Stimulated activated CD4-positive, alpha-beta T cell treated with anti-CD3 and anti-CD28 coated beads, Interleukin-2, amount 100 ng/mL, for 24 hours (primary cell): ENCODE results near the gene FNDC10.

Source experiments
- DNase-seq, 2 donors: peaks; one replicate each; pipeline ENCODE4 v3.0.0-alpha.2; 2020

The FNDC10 gene

DNA sequence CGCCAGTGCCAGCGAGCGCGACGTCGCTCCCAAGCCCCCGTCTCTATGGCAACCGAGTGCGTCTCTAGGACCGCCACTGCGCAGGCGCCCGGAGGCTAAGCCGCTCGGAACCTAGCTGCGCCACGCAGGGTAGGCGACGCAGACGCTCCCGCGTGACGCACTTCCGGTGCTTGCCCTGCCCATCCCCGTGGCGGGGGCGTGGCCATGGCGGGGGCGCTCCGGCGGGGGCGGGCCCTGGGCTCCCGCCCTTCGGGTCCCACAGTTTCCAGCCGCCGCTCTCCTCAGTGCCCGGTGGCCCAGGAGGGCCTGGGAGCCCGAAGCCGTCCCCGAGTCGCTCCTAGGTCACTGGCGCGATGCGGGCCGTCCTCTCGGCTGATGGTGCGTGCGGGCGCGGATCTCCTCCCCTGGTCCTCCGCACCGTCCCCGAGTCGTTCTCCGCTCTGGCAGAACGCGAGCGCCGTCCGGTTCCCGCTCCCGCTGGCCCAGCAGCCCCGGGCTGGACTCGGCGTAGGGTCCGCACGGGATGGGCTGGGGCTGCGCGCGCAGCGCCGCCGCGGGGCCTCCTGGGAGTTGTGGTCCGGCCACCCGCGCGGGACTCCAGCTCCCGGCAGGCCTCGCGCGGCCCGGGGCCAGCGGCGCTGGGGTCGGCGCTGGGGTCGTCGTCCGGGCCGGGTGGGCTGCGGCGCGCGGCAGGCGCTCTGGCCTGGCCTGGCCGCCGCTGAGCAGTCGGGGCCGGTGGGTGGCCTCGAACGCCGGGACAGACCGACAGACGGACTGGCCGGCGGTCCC is 15.5 kb upstream of the FNDC10 start, which contains the start of gene MIB2:
Gene MIB2 (plus strand): TSS at position 245 of the 789 bp plus-strand sequence. CDS start 7,953 bp downstream, outside the sequence.
- DNase-seq = peak; percentile 96 to 97

DNA sequence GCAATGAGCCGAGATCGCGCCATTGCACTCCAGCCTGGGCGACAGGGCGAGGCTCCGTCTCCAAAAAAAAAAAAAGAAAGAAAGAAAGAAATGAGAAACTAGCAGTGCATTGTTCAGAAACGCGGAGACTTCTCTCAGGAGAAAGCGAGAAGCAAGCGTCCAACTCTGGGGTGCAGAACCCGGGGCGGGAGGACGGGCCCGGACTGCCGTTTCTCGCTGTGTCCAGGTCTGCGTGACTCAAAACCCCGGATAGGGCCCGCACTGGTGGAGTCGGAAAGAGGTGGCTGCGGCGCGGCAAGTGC is 15.0 kb upstream of the FNDC10 start:
- DNase-seq = no peak

DNA sequence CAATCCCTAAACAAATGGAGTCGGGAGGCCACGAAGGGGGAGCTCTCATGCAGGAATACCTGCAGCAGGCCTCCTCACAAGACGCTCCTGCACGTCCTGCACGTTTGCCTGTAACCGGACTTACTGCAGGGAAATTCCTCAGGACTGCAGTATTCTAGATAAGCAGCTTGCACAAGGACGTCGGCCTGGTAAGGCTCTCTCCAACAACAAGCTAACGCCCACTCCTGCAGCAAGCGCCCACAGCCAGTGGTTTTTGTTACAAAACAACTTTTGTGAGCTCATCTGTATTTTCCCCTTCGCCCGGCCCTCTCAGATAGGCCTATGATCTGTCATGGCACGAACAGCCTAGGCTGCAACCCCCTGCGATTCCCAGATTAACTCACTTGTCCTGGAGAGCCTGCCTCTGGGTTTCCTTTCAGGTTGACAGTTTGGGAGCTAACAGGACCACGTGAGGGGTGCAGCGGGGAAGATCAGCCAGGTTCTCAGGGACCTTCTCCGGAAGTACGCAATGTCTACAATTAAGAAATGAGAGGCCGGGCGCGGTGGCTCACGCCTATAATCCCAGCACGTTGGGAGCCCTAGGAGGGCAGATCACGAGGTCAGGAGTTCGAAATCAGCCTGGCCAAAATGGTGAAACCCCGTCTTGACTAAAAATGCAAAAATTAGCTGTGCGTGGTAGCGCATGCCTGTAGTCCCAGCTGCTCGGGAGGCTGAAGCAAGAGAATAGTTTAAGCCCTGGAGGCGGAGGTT is 14.4 kb upstream of the FNDC10 start:
- DNase-seq = peak; percentile 56 to 69

DNA sequence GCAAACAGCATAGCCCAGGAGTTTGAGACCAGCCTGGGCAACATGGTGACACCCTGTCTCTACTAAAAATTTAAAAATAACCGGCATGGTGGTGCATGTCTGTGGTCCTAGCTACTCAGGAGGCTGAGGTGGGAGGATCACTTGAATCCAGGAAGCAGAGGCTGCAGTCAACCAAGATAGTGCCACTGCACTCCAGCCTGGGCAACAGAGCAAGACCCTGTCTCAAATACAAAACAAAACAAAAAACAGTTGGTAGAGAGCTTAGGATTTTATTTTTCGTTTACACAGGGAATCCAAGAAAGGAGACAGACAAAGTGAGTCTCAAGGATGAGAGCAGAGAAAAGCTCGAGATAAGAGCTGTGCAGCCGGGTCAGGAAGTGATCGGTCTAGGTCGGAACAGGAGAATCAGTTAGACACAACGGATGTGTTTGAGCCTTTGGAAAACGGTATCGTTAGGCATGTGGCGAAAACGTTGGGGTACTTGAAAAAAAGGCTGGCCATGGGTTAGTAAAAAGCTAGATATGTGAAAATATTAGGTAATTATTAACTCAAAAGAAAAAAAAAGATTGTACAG is 13.7 kb upstream of the FNDC10 start:
- no peak for DNase-seq

DNA sequence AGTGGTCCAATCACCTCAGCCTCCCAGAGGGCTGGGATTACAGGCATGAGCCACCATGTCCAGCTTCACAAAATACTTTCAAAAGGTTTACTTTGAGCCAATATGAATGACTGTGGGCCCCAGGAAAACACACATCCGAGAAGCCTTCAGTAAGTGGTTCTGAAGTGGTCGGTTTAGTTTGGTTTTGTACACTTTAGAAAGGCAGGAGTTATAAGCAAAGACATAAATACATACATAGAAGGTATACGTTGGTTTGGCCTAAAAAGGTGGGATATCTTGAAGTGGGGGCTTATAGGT is 12.1 kb upstream of the FNDC10 start:
- DNase-seq = no peak

DNA sequence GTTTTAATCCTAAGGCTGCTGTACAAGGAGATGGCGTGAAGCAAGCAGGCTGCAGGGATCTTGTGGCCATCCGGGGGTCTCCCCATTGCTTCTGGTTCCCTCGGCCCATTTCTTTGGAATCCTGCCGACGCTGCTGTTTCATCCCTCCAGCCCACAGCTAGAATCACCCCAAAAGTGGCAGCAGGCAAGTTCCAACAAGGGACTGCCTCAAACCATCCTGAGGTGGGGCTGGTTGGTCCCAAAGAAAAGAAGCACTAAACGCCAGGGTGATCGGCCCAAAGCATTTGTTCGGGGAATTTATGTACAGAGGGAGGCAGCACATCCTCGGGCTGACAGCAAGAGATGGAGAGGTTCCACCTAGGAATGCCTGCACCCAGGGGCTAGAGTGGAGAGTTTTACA is 10.9 kb upstream of the FNDC10 start:
- DNase-seq = no peak

DNA sequence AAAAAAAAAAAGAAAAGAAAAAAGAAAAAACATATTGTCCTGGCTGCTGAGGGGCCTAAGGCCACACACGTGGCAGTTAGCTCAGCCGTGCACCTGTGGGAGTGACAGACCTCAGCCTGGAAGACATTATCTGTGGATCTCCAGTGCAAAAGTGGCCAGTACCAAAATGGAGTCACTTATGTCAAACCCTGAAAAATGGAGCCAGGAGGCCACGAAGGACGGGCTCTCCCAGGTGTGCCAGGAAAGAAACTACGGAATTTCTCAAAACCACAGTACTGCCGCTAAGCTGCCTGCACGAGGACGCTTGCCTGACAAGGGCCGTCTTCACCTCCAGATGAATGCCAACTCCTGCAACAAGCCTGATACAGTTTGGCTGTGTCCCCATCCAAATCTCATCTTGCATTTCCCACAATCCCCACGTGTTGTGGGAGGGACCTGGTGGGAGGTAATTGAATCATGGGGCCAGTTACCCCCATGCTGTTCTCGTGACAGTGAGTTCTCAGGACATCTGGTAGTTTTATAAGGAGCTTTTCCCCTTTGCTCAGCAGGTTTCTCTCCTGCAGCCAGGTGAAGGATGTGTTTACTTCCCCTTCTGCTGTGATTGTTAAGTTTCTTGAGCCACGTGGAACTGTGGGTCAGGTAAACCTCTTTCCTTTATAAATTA is 10.0 kb upstream of the FNDC10 start:
- DNase-seq = no peak

DNA sequence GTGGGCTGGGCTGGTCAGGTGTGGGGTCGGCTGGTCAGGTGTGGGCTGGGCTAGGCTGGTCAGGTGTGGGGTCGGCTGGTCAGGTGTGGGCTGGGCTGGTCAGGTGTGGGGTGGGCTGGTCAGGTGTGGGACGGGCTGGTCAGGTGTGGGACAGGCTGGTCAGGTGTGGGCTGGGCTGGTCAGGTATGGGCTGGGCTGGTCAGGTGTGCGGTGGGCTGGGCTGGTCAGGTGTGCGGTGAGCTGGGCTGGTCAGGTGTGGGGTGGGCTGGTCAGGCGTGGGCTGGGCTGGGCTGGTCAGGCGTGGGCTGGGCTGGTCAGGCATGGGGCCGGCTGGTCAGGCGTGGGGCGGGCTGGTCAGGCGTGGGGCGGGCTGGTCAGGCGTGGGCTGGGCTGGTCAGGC is 6.3 kb upstream of the FNDC10 start:
- no peak for DNase-seq

DNA sequence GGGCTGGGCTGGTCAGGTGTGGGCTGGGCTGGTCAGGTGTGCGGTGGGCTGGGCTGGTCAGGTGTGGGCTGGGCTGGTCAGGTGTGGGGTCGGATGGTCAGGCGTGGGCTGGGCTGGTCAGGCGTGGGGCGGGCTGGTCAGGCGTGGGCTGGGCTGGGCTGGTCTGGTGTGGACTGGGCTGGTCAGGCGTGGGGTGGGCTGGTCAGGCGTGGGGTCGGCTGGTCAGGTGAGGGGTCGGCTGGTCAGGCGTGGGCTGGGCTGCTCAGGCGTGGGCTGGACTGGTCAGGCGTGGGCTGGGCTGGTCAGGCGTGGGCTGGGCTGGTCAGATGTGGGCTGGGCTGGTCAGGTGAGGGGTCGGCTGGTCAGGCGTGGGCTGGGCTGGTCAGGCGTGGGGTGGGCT is 5.8 kb upstream of the FNDC10 start:
- no peak for DNase-seq

DNA sequence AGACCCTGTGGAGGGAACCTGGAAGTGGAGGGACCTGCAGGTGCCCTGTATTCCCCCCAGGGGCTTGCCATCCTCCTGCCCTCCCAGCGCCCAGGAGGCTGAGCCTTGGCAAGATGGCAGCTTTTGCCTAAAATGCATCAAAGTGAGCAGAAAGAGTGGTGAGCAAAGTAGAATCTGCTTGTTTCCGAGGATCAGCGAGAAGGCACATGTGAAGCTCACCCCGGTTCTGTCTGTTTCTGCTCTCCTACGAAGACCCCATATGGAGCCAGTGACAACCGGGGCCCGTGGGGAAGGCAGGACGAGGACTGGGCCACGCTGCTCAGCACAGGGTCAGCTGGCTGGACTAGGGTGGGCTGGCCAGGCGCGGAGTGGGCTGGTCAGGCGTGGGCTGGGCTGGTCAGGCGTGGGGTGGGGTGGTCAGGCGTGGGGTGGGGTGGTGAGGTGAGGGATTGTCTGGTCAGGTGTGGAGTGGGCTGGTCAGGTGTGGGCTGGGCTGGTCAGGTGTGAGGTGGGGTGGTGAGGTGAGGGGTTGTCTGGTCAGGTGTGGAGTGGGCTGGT is 5.2 kb upstream of the FNDC10 start:
- DNase-seq = no peak

DNA sequence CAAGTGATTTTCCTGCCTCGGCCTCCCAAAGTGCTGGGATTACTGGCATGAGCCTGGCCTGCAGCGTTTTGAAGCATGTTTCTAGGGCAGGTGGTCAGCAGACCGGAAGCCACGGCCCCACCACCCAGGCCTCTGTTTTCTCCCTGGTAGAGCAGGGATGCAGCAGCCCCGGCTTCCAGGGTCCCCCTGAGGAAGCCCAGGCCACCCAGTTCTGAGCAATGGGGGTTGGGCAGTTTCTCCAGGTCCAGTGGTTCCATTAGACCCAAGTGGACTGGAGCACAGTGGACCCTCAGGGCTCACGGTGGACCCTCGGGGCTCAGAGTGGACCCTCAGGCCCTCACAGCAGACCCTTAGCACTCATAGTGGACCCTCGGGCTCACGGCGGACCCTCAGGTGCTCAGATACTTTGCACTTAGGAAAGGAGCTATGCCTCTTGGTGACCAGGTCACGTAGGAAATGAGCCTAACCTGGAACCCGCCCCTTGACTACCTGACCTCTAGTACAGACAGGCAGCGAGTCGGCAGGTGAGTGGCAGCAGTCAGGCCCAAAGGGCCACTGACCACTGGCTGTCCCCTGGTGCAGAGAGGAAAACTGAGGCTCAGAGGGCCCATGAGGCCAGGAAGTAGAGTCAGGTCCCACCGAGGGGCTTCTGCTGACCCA is 4.6 kb upstream of the FNDC10 start:
- DNase-seq = no peak

DNA sequence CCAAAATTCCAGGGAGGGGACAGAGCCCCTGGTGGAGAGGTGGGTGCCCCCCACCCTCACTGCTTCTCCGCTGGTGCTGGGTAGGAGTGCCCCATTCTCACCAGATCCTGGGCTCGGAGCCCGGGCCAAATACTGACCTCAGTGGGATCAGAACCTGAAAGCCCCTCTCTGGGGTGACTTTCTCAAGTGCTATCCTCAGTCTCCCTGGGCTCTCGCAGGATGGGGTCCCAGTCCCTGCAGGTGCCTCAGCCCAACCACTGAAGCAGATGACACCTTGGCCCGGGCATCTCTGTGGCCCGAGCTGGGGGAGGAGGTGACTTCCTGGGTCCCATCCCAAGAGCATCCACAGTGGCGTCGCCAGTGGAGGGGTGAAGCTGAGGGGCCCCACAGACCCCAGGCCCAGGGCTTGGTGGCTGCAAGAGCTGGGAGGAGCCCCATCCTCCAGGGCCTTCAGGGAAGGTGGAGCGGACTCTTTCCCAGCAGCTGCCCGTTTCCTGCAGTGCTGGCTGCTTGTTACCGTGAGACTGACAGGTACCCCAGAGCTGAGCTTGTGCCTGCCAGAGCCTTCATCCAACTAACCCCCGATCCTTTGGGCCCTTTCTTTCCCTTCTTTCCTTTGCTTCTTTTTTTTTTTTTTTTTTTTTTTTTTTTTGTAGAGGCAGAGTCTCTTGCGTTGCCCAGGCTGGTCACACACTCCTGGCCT is 3.9 kb upstream of the FNDC10 start:
- no peak for DNase-seq

DNA sequence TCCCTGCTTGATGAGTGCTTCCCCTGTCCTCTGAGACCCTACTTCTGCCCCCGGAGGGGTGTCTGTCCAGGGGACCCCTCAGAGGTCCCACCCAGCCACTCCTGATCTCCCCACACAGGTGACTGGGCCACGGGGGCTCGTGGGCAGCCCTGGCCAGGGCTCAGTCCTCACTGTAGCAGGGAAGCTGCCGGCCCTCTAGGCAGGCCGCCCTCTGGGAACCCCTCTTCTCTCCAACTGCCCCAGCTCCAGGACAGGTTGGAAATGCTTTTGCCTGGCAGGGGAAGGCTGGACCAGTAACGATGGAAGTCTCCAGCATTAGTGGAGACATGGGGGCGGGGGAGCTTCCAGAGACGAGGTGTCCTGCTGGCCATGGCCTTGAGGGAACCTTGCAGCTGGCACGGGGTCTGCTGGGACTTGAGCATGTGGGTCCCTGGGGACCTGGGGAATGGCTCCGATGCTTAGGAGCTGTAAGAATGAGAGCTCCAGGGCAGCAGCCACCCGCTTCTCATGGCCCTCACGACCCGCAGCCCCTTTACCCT is 3.1 kb upstream of the FNDC10 start:
- no peak for DNase-seq

DNA sequence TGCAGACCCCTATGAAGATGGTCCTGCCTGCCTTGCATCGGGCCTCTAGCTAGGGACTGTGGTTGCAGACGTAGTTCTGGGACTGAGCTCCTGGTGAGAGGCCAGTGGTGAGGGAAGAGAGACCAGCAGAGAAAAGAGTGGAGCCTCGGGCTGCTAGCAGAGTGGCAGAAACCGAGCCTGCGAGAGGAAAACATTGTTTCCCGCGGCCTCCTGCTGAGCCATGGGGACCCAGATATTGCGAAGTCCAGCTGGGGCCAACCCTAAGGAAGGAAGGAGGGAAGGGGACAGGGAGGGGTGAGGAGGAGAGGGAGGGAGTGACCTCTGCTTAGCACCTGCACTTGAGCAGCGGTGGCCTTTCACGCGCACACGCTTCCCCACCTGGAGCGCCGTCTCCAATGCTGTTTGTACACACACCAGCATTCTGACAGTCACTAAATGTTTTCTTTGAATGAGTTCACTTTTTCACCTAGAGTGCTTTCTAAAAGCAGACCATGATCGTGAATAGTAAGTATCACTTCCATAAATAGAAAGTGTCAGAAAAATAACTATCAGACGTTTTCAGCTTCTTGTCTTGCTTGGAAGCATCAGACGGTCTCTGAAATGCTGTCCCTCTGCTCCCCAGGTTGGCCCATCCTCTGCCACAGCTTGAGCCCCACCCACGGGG is 2.5 kb upstream of the FNDC10 start:
- DNase-seq = no peak

DNA sequence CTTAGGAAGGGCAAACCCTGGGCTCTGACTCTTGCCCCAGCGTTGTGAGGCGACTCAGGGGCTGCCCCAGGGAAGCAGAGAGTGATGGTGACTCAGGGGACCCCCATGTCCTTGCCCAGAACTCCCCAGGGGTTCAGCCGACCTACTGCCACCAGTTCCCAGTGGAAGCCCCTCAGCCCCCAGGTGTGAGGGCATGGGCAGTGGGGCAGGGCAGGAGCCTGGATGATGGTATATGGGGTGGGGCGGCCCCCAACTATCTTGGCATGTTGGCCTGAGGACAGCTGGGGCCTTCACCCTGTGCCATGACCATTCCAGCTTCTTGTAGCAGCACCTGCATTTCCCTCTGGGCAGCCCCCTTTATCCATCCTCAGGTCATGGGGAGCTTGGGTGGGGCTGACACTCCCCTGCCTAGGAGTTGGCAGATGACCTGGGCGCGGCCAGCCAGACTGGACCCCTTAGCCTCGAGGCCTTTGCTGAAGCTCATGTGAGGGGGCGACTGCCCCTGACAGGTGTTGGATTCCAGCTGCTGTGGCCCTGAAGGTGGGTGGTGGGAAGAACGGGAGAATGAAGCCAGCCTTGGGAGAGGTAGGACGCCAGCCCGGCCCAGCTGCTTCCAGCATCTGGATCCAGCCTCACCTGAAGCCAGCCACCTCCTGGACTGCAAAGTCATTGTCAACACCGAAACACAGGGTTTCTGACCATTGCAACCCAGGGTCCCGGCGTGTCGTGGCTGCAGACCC is 1.8 kb upstream of the FNDC10 start:
- no peak for DNase-seq

DNA sequence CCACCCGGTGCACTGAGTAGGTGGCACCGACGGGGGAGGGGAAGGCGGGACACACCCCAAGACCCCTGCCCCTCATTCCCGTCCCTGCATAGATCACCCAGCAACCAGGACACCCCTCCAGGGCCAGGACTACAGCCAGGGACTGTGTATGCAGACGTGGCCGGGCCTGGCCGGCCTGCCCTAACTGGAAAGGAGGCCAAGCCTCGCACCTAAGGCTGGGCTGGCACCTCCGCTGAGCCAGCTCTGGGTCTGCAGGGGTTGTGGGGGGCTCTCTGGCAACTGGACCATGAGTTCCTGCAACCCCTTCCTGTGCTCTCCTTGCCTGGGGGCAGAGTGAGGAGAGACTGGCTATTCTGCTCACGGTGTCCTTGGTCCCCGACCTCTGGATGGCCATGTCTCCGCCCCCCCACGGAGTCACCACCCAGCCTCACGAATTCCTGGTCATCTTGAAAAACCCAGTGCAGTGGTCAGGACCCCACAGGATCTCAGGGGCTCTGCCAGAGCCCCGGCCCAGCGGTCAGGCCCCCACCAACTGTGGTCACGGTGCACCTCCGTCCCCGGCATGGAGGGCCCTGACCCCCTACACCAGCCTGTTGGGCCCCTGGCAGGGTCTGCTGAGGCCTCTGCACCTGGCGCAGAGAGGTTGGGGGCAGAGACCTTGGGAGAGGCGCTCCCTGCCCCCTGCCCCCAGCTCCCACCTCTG is 1.1 kb upstream of the FNDC10 start:
- DNase-seq = no peak

DNA sequence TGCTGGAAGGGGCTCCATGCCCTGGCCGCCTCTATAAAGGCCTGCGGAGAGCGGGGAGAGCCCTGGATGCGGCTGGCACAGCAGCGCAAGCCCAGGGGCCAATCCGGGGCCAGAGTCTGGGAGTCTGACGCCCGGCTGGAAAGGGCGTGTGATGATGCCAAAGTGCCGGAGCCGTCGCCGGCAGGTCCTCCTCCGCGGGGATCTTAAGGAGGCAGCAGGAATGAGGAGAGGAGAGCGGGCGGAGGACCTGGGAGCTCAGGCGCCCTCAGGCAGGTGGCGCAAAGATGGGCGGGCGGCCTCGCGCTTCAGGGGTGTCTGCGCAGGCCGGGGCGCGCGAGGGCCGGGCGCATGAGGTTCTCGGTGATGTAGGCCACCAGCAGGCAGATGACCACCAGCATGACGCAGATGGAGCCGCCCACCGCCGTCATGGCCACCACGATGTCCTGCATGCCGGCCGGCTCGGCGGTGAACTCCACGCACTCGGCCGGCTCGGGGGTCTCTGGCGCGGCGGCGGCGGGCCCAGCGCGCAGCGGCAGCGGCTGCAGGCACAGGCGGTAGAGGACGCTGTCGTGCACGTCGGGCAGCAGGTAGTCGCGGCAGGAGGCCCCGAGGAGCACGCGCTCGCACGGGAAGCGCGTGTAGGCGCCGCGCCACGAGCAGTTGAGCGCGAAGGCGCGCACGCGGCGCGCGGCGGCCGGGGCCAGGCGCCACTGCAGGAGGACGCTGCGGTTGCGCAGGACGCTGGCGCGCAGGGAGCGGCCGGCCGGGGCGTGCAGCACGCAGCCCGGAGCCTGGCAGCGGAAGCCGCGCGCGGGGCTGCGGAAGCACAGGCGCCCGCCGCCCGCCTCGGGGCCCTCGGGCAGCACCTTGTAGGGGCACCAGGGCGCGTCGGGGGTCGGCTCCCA is 653 bp downstream of the FNDC10 start:
- peak in 1 of 2 donors; percentile 51 for DNase-seq

DNA sequence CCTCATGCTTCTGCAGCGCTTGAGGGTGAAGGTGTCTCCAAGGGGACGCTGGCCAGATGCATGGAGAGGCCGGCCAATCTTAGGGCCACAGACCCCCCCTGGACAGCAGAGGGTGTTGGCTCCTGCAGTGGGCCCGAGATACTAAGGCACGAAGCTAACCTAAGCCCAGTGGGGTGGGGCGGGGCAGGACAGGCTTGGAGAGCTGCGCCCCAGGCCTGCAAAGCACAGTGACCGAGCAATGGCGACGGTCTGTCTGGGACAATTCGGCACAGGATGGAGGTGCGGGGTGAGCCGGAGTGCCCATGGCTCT is 1.3 kb downstream of the FNDC10 start:
- no peak for DNase-seq

DNA sequence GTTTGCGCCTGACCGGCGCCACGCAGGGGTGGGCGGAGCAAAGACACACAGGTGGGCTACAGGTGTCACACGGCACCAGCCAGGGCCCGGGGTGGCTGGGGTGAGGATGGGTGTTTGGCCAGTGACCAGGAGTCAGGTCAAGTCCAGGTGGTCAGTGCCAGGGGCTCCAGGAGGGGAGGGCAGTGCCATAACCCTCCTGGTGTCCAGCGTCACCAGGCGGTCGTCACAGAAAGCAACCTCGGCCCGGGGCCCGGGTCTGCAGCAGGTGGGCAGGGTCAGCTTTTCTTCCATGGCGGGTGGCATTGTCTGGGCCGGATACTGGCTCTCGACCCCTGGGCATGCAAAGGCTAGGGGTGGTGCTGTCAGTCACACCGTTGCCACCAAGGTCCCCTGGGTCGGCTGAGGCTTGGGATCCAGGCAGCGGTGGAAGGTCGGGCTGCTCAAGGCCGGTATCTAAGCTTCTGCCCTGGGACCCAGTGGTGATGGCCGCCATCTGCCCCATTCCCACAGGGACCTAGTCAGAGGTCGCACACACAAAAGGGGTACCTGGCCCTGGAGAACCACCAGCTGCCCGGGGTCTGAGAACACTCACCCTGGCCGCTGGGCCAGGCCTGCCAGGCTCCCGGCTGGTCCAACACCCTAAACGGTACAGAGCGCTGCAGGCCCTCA is 1.8 kb downstream of the FNDC10 start:
- no peak for DNase-seq
